AG10803 (cell line): ENCODE measurements around the gene CCDC148.
"Not testable (repeated sequence)": the region's sequence is repeated elsewhere in the genome, so short reads cannot be mapped to it uniquely, and the experiment has no call there.

Source experiments
- DNase-seq: peaks from one replicate; pipeline ENCODE4 v3.0.0; 2010; ENCODE audit warnings: low read depth
- H3K4me3 ChIP-seq: 2 replicates; pipeline ENCODE4 v1.5.1; 2011; ENCODE audit warnings: mild to moderate bottlenecking, low read length, control low read depth
- CTCF ChIP-seq: conservative IDR thresholded peaks from 2 replicates; pipeline ENCODE4 v1.5.1; 2011; ENCODE audit warnings: mild to moderate bottlenecking, low read length, control low read depth, inconsistent platforms

The CCDC148 gene

GRCh38 chr2:158457826-158458616, 1.5 kb upstream of the CCDC148 start:
- H3K4me3 ChIP-seq, result peak overlapping the region; percentile 87
- DNase-seq, result peak; percentile 64
- peak; percentile 29 for TF ChIP-seq CTCF

GRCh38 chr2:158457092-158457825, 706 bp upstream of the CCDC148 start:
- peak overlapping the region; percentile 87 for H3K4me3 ChIP-seq
- peak; percentile 63 for DNase-seq
- TF ChIP-seq CTCF, result no peak

- DNase-seq, result no peak
- no peak for TF ChIP-seq CTCF
- H3K4me3 ChIP-seq, result no peak overlapping the region
These were observed 12.9 kb downstream of the CCDC148 start for GRCh38 chr2:158443606-158444005.

GRCh38 chr2:158439062-158439461, 17.5 kb downstream of the CCDC148 start:
- H3K4me3 ChIP-seq, result not testable (repeated sequence)

GRCh38 chr2:158433716-158434115, 22.8 kb downstream of the CCDC148 start:
- DNase-seq, H3K4me3 ChIP-seq: not testable (repeated sequence)

More at GRCh38 chr2:158439062-158439461, 17.5 kb downstream of the CCDC148 start:
- not testable (repeated sequence) for DNase-seq

- DNase-seq, result no peak
- no peak overlapping the region for H3K4me3 ChIP-seq
- no peak for TF ChIP-seq CTCF
These were observed 24.4 kb downstream of the CCDC148 start for GRCh38 chr2:158432117-158432516.

- TF ChIP-seq CTCF, result no peak
- no peak overlapping the region for H3K4me3 ChIP-seq
- DNase-seq, result peak; percentile 83
These were observed 42.0 kb downstream of the CCDC148 start for GRCh38 chr2:158414538-158414937.

GRCh38 chr2:158413581-158413980, 43.0 kb downstream of the CCDC148 start:
- peak; percentile 58 for DNase-seq
- TF ChIP-seq CTCF, result no peak

More at GRCh38 chr2:158413581-158413980, 43.0 kb downstream of the CCDC148 start:
- no peak overlapping the region for H3K4me3 ChIP-seq
